Endothelial cell of umbilical vein (primary cell): ENCODE measurements around the gene TMEM217. TPM values are rescaled to one million over a fixed set of nuclear protein-coding genes. Genes with fewer than 3 reads are reported as not detected.
"Not testable (repeated sequence)": the region's sequence is repeated elsewhere in the genome, so short reads cannot be mapped to it uniquely, and the experiment has no call there.

Experiments
- BruUV-seq: library from RNA; stranded (reverse); fragments of 400-500 nt; replicated peaks from 2 replicates; lab custom pipeline; 2021; lab: Mats Ljungman, UMichigan
- CTCF ChIA-PET: fragments of 300-600, 350-600 bp; sonication (Branson Sonifier 250); formaldehyde crosslinking; loops from one replicate; lab custom pipeline; 2021; ENCODE audit warnings: antibody characterized with exemption, inconsistent platforms; lab: Charles Lee
- POLR2A ChIA-PET: fragments of 300-600, 350-600 bp; sonication (Branson Sonifier 250); formaldehyde crosslinking; loops from one replicate; lab custom pipeline; 2021; ENCODE audit warnings: antibody characterized with exemption, inconsistent platforms; lab: Charles Lee
- DNase-seq: peaks from one replicate; pipeline ENCODE4 v3.0.0-alpha.2; 2011; ENCODE audit warnings: low read depth, low spot score
- FAIRE-seq: peaks from 2 replicates; lab custom pipeline; 2011; peaks lifted over from hg19 to GRCh38; lab: Jason Lieb, UNC
- H2AFZ ChIP-seq: 2 replicates; pipeline ENCODE4 v1.6.0; 2012; ENCODE audit warnings: low read depth, low read length, control low read depth, inconsistent platforms
- H3K27ac ChIP-seq: 2 replicates; pipeline ENCODE4 v1.5.1; 2011; ENCODE audit warnings: low read depth, mild to moderate bottlenecking, control low read depth, low read length, moderate library complexity; ENCODE audit not compliant: insufficient read depth
- H3K27me3 ChIP-seq, 2 experiments: 2 replicates each; pipeline versions ENCODE4 v1.6.0 to v1.6.1; 2011; ENCODE audit warnings: low read length in 2 of 2, mixed read lengths in 1 of 2; ENCODE audit not compliant: control insufficient read depth in 2 of 2, insufficient read depth in 2 of 2
- H3K36me3 ChIP-seq, 2 experiments: 2 replicates in 1 of 2; 3 replicates in 1 of 2; pipeline ENCODE4 v1.5.1; 2011; ENCODE audit warnings: low read length in 2 of 2, mild to moderate bottlenecking in 1 of 2, moderate library complexity in 1 of 2; ENCODE audit not compliant: control insufficient read depth in 2 of 2, insufficient read depth in 2 of 2; ENCODE audit errors: extremely low read depth in 1 of 2
- H3K4me1 ChIP-seq: 3 replicates; pipeline ENCODE4 v1.5.1; 2011; ENCODE audit warnings: mild to moderate bottlenecking, low read length; ENCODE audit not compliant: control insufficient read depth, insufficient read depth; ENCODE audit errors: extremely low read depth
- H3K4me2 ChIP-seq: 2 replicates; pipeline ENCODE4 v1.6.1; 2011; ENCODE audit warnings: low read length, control low read depth, mixed read lengths; ENCODE audit not compliant: insufficient read depth
- H3K4me3 ChIP-seq, 3 experiments: fragments of 200-600 bp in 1 of 3; sonication (generic), shearing (Covaris generic) in 1 of 3; replicated peaks in 1 of 3; 2 replicates each; pipeline ENCODE4 v1.5.1; 2011 to 2016; ENCODE audit warnings: control low read depth in 3 of 3, low read length in 3 of 3, mild to moderate bottlenecking in 2 of 3, inconsistent platforms in 1 of 3, low read depth in 1 of 3, moderate library complexity in 1 of 3; ENCODE audit not compliant: insufficient read depth in 1 of 3
- H3K79me2 ChIP-seq: 2 replicates; pipeline ENCODE4 v1.6.0; 2012; ENCODE audit warnings: low read length, inconsistent platforms; ENCODE audit not compliant: control insufficient read depth, insufficient read depth
- H3K9ac ChIP-seq: replicated peaks from 2 replicates; pipeline ENCODE3; 2011; ENCODE audit warnings: low read length, control low read depth; ENCODE audit not compliant: insufficient read depth; ENCODE audit errors: extremely low read depth
- H3K9me1 ChIP-seq: replicated peaks from 3 replicates; pipeline ENCODE4 v1.6.0; 2011; ENCODE audit warnings: mild to moderate bottlenecking, low read length; ENCODE audit not compliant: control insufficient read depth, insufficient read depth; ENCODE audit errors: extremely low read depth
- H3K9me3 ChIP-seq: replicated peaks from 2 replicates; pipeline ENCODE4 v1.5.1; 2012; ENCODE audit warnings: low read length, inconsistent platforms; ENCODE audit not compliant: control insufficient read depth, insufficient read depth
- H4K20me1 ChIP-seq: replicated peaks from 2 replicates; pipeline ENCODE3; 2011; ENCODE audit warnings: mild to moderate bottlenecking, low read length; ENCODE audit not compliant: control insufficient read depth, insufficient read depth; ENCODE audit errors: extremely low read depth
- FOS ChIP-seq: IDR thresholded peaks from 2 replicates; pipeline ENCODE4 v1.6.1; 2011; ENCODE audit warnings: mild to moderate bottlenecking, low read length, moderate library complexity, borderline replicate concordance; ENCODE audit not compliant: insufficient read depth
- dilution Hi-C: fragments of 300-500 bp; cut with MboI; formaldehyde crosslinking; loops from one replicate; pipeline ENCODE4 v1.15.0; 2019; ENCODE audit warnings: low sequenced_read_pairs; ENCODE audit not compliant: extremely low pct_ligation_motif_present
- intact Hi-C: fragments of 100-400 bp; cut with micrococcal nuclease; formaldehyde crosslinking; loops from one replicate; pipeline ENCODE4 v1.10.0; 2022
- polyA plus RNA-seq, 4 experiments: library from polyadenylated mRNA; depleted of rRNA in 3 of 4; stranded (reverse) in 3 of 4; unstranded in 1 of 4; fragments of >200 nt; gene quantifications; 2 replicates each; pipeline versions ENCODE4 v1.2.1 to v1.2.3, GENCODE V29; 2011 to 2012; ENCODE audit warnings: missing spikeins in 1 of 4
- total RNA-seq: library from RNA; stranded (reverse); gene quantifications from 2 replicates; pipeline ENCODE4 v1.2.3, GENCODE V29; 2021

The TMEM217 gene
- total and polyA plus RNA-seq, 2 donors (not counting 3 experiments of a cell fraction or from before 2014, with no cell fraction given): 6.8 to 15.8 TPM

DNA sequence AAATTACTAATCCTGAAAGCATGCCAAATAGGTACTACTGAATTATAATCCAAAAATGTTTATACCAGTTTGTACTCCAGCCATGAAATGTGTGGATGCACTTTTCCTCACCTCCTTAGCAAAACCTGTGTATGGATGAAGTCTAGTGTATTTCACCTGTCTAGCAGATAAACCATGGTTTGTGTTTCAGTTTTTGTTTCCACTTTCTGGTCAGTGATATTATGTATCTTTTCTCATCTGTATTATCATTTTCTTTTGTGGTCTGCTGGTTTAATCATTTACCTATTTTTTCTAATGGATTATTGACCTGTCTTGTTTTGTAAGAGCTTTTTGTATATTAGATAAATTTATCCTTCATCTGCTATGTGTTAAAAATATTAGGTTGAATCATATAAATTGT lies 41.0 kb upstream of the TMEM217 start:
- Histone ChIP-seq H2AFZ (no peak overlapping the region), H3K27me3 (no peaks in the 10 kb centered on the region), H3K4me1 (peaks cover 8% of the 10 kb centered on the region), H3K36me3 (peaks cover 5 to 8% of the 10 kb centered on the region in 2 experiments), H3K9me1 (no peaks in the 10 kb centered on the region), H3K4me3 (no peak overlapping the region), H3K4me2 (no peak overlapping the region), H3K27ac (no peak overlapping the region), H4K20me1 (no peaks in the 10 kb centered on the region), H3K9me3 (no peaks in the 10 kb centered on the region), H3K9ac (no peak overlapping the region), H3K79me2 (no peaks in the 10 kb centered on the region)
- dilution Hi-C loops: no loop called here
- no peak for TF ChIP-seq FOS
- no TSS peak for BruUV-seq
- ChIA-PET CTCF (interaction anchor here (1.0 kb wide), 1 partner anchor 24 kb away, joined by 3 read pairs; no protein-coding TSS in a partner anchor), POLR2A (interaction anchor here (0.7 kb wide), 1 partner anchor 124 kb away, joined by 3 read pairs; no protein-coding TSS in a partner anchor)
- intact Hi-C loops: no loop called here
- FAIRE-seq (no peak), DNase-seq (no peak)

GRCh38 chr6:37297637-37298036 lies 39.7 kb upstream of the TMEM217 start:
- H3K27ac ChIP-seq, BruUV-seq, intact Hi-C loops, H3K27me3 ChIP-seq, H3K4me2 ChIP-seq, H3K79me2 ChIP-seq, H3K9ac ChIP-seq, H3K4me3 ChIP-seq, POLR2A ChIA-PET, H4K20me1 ChIP-seq, H2AFZ ChIP-seq, H3K36me3 ChIP-seq, H3K9me3 ChIP-seq, H3K4me1 ChIP-seq, DNase-seq, H3K9me1 ChIP-seq, FAIRE-seq, dilution Hi-C loops: not testable (repeated sequence)
- CTCF ChIA-PET: interaction anchor here (1.1 to 1.3 kb wide), 2 partner anchors 17 to 36 kb away, joined by 3 read pairs; no protein-coding TSS in a partner anchor
